H9 (cell line): ENCODE measurements around the gene OGFOD2. TPM values are rescaled to one million over a fixed set of nuclear protein-coding genes. Genes with fewer than 3 reads are reported as not detected.

Experiments
- DNase-seq: peaks from one replicate; pipeline ENCODE4 v3.0.0-alpha.2; 2017
- H2AFZ ChIP-seq: one replicate; pipeline ENCODE4 v1.6.1; 2013; ENCODE audit warnings: mild to moderate bottlenecking, low read length, control low read depth, moderate library complexity
- H2AK5ac ChIP-seq: 2 replicates; pipeline ENCODE4 v1.6.1; 2013; ENCODE audit warnings: low read length, control low read depth, mixed read lengths; ENCODE audit not compliant: insufficient read length
- H2BK120ac ChIP-seq: one replicate; pipeline ENCODE4 v1.6.1; 2013; ENCODE audit warnings: low read depth, mild to moderate bottlenecking, low read length, control low read depth, inconsistent platforms; ENCODE audit not compliant: poor library complexity, severe bottlenecking
- H2BK12ac ChIP-seq: 2 replicates; pipeline ENCODE4 v1.6.1; 2013; ENCODE audit warnings: low read length, control low read depth, mixed read lengths, low read depth; ENCODE audit not compliant: insufficient read length
- H2BK15ac ChIP-seq: 2 replicates; pipeline ENCODE4 v1.6.1; 2013; ENCODE audit warnings: low read depth, low read length, control low read depth
- H2BK20ac ChIP-seq: one replicate; pipeline ENCODE4 v1.6.1; 2013; ENCODE audit warnings: low read depth, mild to moderate bottlenecking, low read length, control low read depth, inconsistent platforms; ENCODE audit not compliant: poor library complexity, severe bottlenecking
- H2BK5ac ChIP-seq: 2 replicates; pipeline ENCODE4 v1.6.1; 2013; ENCODE audit warnings: low read length, control low read depth, mixed read lengths; ENCODE audit not compliant: insufficient read length
- H3K14ac ChIP-seq: 2 replicates; pipeline ENCODE4 v1.6.1; 2013; ENCODE audit warnings: low read length, control low read depth; ENCODE audit not compliant: insufficient read depth
- H3K18ac ChIP-seq: 2 replicates; pipeline ENCODE4 v1.6.1; 2013; ENCODE audit warnings: low read depth, mild to moderate bottlenecking, mixed read lengths, low read length, control low read depth; ENCODE audit not compliant: insufficient read length
- H3K23ac ChIP-seq: 2 replicates; pipeline ENCODE4 v1.6.1; 2013; ENCODE audit warnings: low read length, control low read depth, mixed read lengths, low read depth; ENCODE audit not compliant: insufficient read length
- H3K23me2 ChIP-seq: 2 replicates; pipeline ENCODE4 v1.6.1; 2013; ENCODE audit warnings: low read depth, mild to moderate bottlenecking, mixed read lengths, low read length, control low read depth; ENCODE audit not compliant: insufficient read length, poor library complexity, severe bottlenecking
- H3K27ac ChIP-seq: 2 replicates; pipeline ENCODE4 v1.5.1; 2013; ENCODE audit warnings: low read length, control low read depth, mixed read lengths, low read depth; ENCODE audit not compliant: insufficient read length
- H3K27me3 ChIP-seq: 2 replicates; pipeline ENCODE4 v1.6.1; 2013; ENCODE audit warnings: low read length, control low read depth, inconsistent platforms; ENCODE audit not compliant: insufficient read depth
- H3K4ac ChIP-seq: 2 replicates; pipeline ENCODE4 v1.6.1; 2013; ENCODE audit warnings: low read depth, mild to moderate bottlenecking, control low read depth, inconsistent platforms, low read length, moderate library complexity
- H3K4me1 ChIP-seq: 2 replicates; pipeline ENCODE4 v1.6.1; 2013; ENCODE audit warnings: low read length, control low read depth, inconsistent platforms; ENCODE audit not compliant: insufficient read depth
- H3K4me2 ChIP-seq: 2 replicates; pipeline ENCODE4 v1.6.1; 2013; ENCODE audit warnings: low read length, control low read depth, mixed read lengths; ENCODE audit not compliant: insufficient read length, insufficient read depth
- H3K56ac ChIP-seq: 2 replicates; pipeline ENCODE4 v1.6.1; 2013; ENCODE audit warnings: low read depth, mild to moderate bottlenecking, mixed read lengths, low read length, control low read depth; ENCODE audit not compliant: insufficient read length
- H3K79me1 ChIP-seq: 2 replicates; pipeline ENCODE4 v1.6.1; 2013; ENCODE audit warnings: low read depth, mild to moderate bottlenecking, moderate library complexity, low read length, control low read depth, inconsistent platforms; ENCODE audit not compliant: insufficient read depth, poor library complexity, severe bottlenecking
- H3K79me2 ChIP-seq: 2 replicates; pipeline ENCODE4 v1.6.1; 2013; ENCODE audit warnings: low read length, control low read depth, inconsistent platforms; ENCODE audit not compliant: insufficient read depth
- H3K9ac ChIP-seq: 2 replicates; pipeline ENCODE4 v1.6.1; 2013; ENCODE audit warnings: low read length, control low read depth, mixed read lengths; ENCODE audit not compliant: insufficient read length; ENCODE audit errors: extremely low read depth
- H3K9me3 ChIP-seq: one replicate; pipeline ENCODE4 v1.6.1; 2013; ENCODE audit warnings: low read depth, low read length, inconsistent platforms; ENCODE audit not compliant: control insufficient read depth
- H3T11ph ChIP-seq: one replicate; pipeline ENCODE4 v1.6.1; 2013; ENCODE audit warnings: mild to moderate bottlenecking, low read length, control low read depth, inconsistent platforms
- H4K20me1 ChIP-seq: one replicate; pipeline ENCODE4 v1.6.1; 2013; ENCODE audit not compliant: control insufficient read depth, insufficient read length, insufficient read depth
- H4K5ac ChIP-seq: 2 replicates; pipeline ENCODE4 v1.6.1; 2013; ENCODE audit warnings: low read depth, mild to moderate bottlenecking, mixed read lengths, low read length, control low read depth; ENCODE audit not compliant: insufficient read length
- H4K8ac ChIP-seq: replicated peaks from 2 replicates; pipeline ENCODE4 v1.6.1; 2013; ENCODE audit warnings: low read length, control low read depth, mixed read lengths, low read depth; ENCODE audit not compliant: insufficient read length
- H4K91ac ChIP-seq: 2 replicates; pipeline ENCODE4 v1.6.1; 2013; ENCODE audit warnings: low read depth, mild to moderate bottlenecking, moderate library complexity, mixed read lengths, low read length, control low read depth; ENCODE audit not compliant: insufficient read length
- H3K27ac Mint-ChIP-seq, 3 experiments: 2 replicates in 2 of 3; 3 replicates in 1 of 3; pipeline ENCODE4 v1.8.0; 2020 to 2021; ENCODE audit warnings: mixed read lengths in 3 of 3, mild to moderate bottlenecking in 1 of 3, moderate library complexity in 1 of 3
- H3K27me3 Mint-ChIP-seq: 2 replicates; pipeline ENCODE4 v1.8.0; 2021; ENCODE audit warnings: low read depth, mild to moderate bottlenecking, moderate library complexity, mixed read lengths
- H3K36me3 Mint-ChIP-seq, 3 experiments: 2 replicates in 2 of 3; 3 replicates in 1 of 3; pipeline ENCODE4 v1.8.0; 2020 to 2021; ENCODE audit warnings: low read depth in 3 of 3, mixed read lengths in 3 of 3; ENCODE audit not compliant: insufficient read depth in 1 of 3
- H3K4me1 Mint-ChIP-seq, 2 experiments: 2 replicates each; pipeline ENCODE4 v1.8.0; 2020; ENCODE audit warnings: mixed read lengths in 2 of 2
- H3K4me3 Mint-ChIP-seq, 2 experiments: 2 replicates in 1 of 2; 3 replicates in 1 of 2; pipeline ENCODE4 v1.8.0; 2020 to 2021; ENCODE audit warnings: mild to moderate bottlenecking in 2 of 2, mixed read lengths in 2 of 2, moderate library complexity in 1 of 2
- H3K9me3 Mint-ChIP-seq, 2 experiments: 2 replicates in 1 of 2; 3 replicates in 1 of 2; pipeline ENCODE4 v1.8.0; 2020; ENCODE audit warnings: mild to moderate bottlenecking in 2 of 2, mixed read lengths in 2 of 2, moderate library complexity in 1 of 2
- WGBS: extraction: QIAGEN DNeasy Blood & Tissue Kit; methylation state at CpG from one replicate; pipeline ENCODE4 v1.1.7; 2013; ENCODE audit warnings: missing lambda C conversion rate, low lambda C conversion rate, mixed read lengths; ENCODE audit not compliant: insufficient read length; ENCODE audit errors: extremely low coverage; 5-methylcytosine and 5-hydroxymethylcytosine counted together
- total RNA-seq: library from RNA; stranded (reverse); gene quantifications from 2 replicates; pipeline ENCODE4 v1.2.1, GENCODE V29; 2021
- TF ChIP-seq, protein P1 (sequence below): fragments of 200-600 bp; sonication (generic); conservative IDR thresholded peaks from 3 replicates; pipeline ENCODE4 v1.8.0; 2021; ENCODE audit warnings: antibody characterized with exemption, mild to moderate bottlenecking

Gene OGFOD2
- total RNA-seq, 1 experiment from 2014 or later, result 14.7 TPM

GRCh38 chr12:122944605-122945592, 30.1 kb upstream of the OGFOD2 start:
- Histone ChIP-seq H3K9ac (no peak overlapping the region), H3K9me3 (no peaks in the 10 kb centered on the region), H2BK120ac (no peak overlapping the region), H3K27ac (no peak overlapping the region), H4K91ac (no peak overlapping the region), H4K8ac (no peak overlapping the region), H3K14ac (no peak overlapping the region; the same call in 1 of the 2 replicates), H3K4me1 (no peaks in the 10 kb centered on the region), H4K5ac (no peak overlapping the region), H3K18ac (no peak overlapping the region), H3K79me2 (no peaks in the 10 kb centered on the region), H3T11ph (no peak overlapping the region), H2BK20ac (no peak overlapping the region), H2BK12ac (no peak overlapping the region), H3K23me2 (no peaks in the 10 kb centered on the region), H3K4ac (no peak overlapping the region), H3K4me2 (no peak overlapping the region), H2AFZ (no peak overlapping the region), H3K56ac (no peak overlapping the region), H3K27me3 (no peaks in the 10 kb centered on the region), H3K23ac (no peak overlapping the region), H3K79me1 (no peaks in the 10 kb centered on the region), H2BK15ac (no peak overlapping the region), H4K20me1 (peaks cover 3% of the 10 kb centered on the region), H2BK5ac (no peak overlapping the region), H2AK5ac (no peak overlapping the region)
- Mint-ChIP-seq H3K4me1 (peaks cover 0 to 14% of the 10 kb centered on the region in 2 experiments; a peak in 2 of 4 replicates), H3K9me3 (no peaks in the 10 kb centered on the region), H3K4me3 (no peak overlapping the region), H3K36me3 (no peaks in the 10 kb centered on the region), H3K27ac (no peak overlapping the region; a peak in 1 of 7 replicates), H3K27me3 (peaks cover 65% of the 10 kb centered on the region)
- TF ChIP-seq, protein P1, sequence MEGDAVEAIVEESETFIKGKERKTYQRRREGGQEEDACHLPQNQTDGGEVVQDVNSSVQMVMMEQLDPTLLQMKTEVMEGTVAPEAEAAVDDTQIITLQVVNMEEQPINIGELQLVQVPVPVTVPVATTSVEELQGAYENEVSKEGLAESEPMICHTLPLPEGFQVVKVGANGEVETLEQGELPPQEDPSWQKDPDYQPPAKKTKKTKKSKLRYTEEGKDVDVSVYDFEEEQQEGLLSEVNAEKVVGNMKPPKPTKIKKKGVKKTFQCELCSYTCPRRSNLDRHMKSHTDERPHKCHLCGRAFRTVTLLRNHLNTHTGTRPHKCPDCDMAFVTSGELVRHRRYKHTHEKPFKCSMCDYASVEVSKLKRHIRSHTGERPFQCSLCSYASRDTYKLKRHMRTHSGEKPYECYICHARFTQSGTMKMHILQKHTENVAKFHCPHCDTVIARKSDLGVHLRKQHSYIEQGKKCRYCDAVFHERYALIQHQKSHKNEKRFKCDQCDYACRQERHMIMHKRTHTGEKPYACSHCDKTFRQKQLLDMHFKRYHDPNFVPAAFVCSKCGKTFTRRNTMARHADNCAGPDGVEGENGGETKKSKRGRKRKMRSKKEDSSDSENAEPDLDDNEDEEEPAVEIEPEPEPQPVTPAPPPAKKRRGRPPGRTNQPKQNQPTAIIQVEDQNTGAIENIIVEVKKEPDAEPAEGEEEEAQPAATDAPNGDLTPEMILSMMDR, result no peak
- no peak for DNase-seq
- WGBS, result no CpG with 5 or more reads among the region's 14 CpGs
